K562 (cell line): ENCODE measurements around the gene CNOT6.
"Not testable (repeated sequence)": the region's sequence is repeated elsewhere in the genome, so short reads cannot be mapped to it uniquely, and the experiment has no call there.

Experiments
- CHD7 ChIP-seq: fragments of 200-600 bp; sonication (generic); IDR thresholded peaks from one replicate; pipeline ENCODE4 v1.6.1; 2012; ENCODE audit warnings: mild to moderate bottlenecking, low read depth, low read length, inconsistent platforms
- CTCF ChIP-seq, 3 experiments: IDR thresholded peaks in 2 of 3; conservative IDR thresholded peaks in 1 of 3; 2 replicates each; pipeline ENCODE4 v1.5.1; 2011 to 2012; ENCODE audit warnings: low read length in 3 of 3, mild to moderate bottlenecking in 3 of 3, control low read depth in 2 of 3, improper control_type of control experiment in 1 of 3, inconsistent platforms in 1 of 3, low read depth in 1 of 3, mixed read lengths in 1 of 3, moderate library complexity in 1 of 3; ENCODE audit not compliant: insufficient read depth in 2 of 3
- JUNB ChIP-seq: fragments of 450-650 bp; formaldehyde crosslinking; conservative IDR thresholded peaks from 2 replicates; pipeline ENCODE4 v1.4.0; 2020; ENCODE audit warnings: mild to moderate bottlenecking
- KDM4B ChIP-seq, 2 experiments: fragments of 450-650 bp in 1 of 2; sonication (generic) in 1 of 2; IDR thresholded peaks; 2 replicates each; pipeline ENCODE4 v1.6.1; 2016 to 2017; ENCODE audit warnings: borderline replicate concordance in 2 of 2, antibody characterized with exemption in 1 of 2, low read depth in 1 of 2, mild to moderate bottlenecking in 1 of 2
- REST ChIP-seq, 2 experiments: fragments of 450-650 bp; formaldehyde crosslinking in 1 of 2; IDR thresholded peaks; 2 replicates each; pipeline versions ENCODE4 v1.4.0 to v1.6.1; 2014 to 2020; ENCODE audit warnings: mild to moderate bottlenecking in 2 of 2, borderline replicate concordance in 1 of 2, low read depth in 1 of 2
- SP1 ChIP-seq: sonication (generic); formaldehyde crosslinking; IDR thresholded peaks from 2 replicates; pipeline ENCODE4 v1.8.1; 2022; ENCODE audit warnings: mild to moderate bottlenecking, missing genetic modification reagents
- TAF1 ChIP-seq: IDR thresholded peaks from 2 replicates; pipeline ENCODE4 v1.6.1; 2011; ENCODE audit warnings: mild to moderate bottlenecking, low read length, moderate library complexity; ENCODE audit not compliant: insufficient read depth, control insufficient read depth, severe bottlenecking; ENCODE audit errors: extremely low read depth
- TCF7 ChIP-seq: sonication (generic); IDR thresholded peaks from 2 replicates; pipeline ENCODE4 v1.6.1; 2016; ENCODE audit warnings: antibody characterized with exemption, borderline replicate concordance
- ZC3H8 ChIP-seq: fragments of 450-650 bp; IDR thresholded peaks from 2 replicates; pipeline ENCODE4 v1.6.1; 2017

- TF ChIP-seq CHD7; REST (IDR thresholded peaks at IDR 0.05; ENCODE audit: borderline replicate concordance); REST (CRISPR knock-in tag; IDR thresholded peaks at IDR 0.05; ENCODE audit: low read depth); SP1 (CRISPR knock-in tag); JUNB (CRISPR knock-in tag); TAF1; CTCF (IDR thresholded peaks at IDR 0.05 in 2 of 3, conservative IDR thresholded peaks at IDR 0.05 in 1 of 3; ENCODE audit: insufficient read depth in 2 of 3, low read depth in 1 of 3, low read length in 3 of 3); TCF7; ZC3H8; KDM4B (IDR thresholded peaks at IDR 0.05; ENCODE audit: borderline replicate concordance in 2 of 2, low read depth in 1 of 2): not testable (repeated sequence)
Observed at GRCh38 chr5:180459674-180460142, 34.5 kb upstream of the CNOT6 start.
